Measurements from ENCODE around the gene STARD9.

STARD9 gene

GRCh38 chr15:42727750-42728381, 152.5 kb downstream of the STARD9 start:
- DNase-seq (ENCODE audit: low read depth in 2 of 3, low spot score in 1 of 3) = no peak

- no peak for DNase-seq (ENCODE audit: low read depth in 2 of 3, low spot score in 1 of 3)
Observed at GRCh38 chr15:42728560-42728959, 153.2 kb downstream of the STARD9 start.

- no peak for DNase-seq (ENCODE audit: low read depth in 2 of 3, low spot score in 1 of 3)
Observed at GRCh38 chr15:42728972-42729371, 153.6 kb downstream of the STARD9 start.

GRCh38 chr15:42729409-42729808, 154.0 kb downstream of the STARD9 start:
- DNase-seq (ENCODE audit: low read depth in 2 of 3, low spot score in 1 of 3) = no peak

GRCh38 chr15:42730135-42730534, 154.7 kb downstream of the STARD9 start:
- DNase-seq (ENCODE audit: low read depth in 2 of 3, low spot score in 1 of 3) = no peak

GRCh38 chr15:42730536-42730935, 155.1 kb downstream of the STARD9 start:
- DNase-seq (ENCODE audit: low read depth in 2 of 3, low spot score in 1 of 3) = no peak

GRCh38 chr15:42731461-42731860, 156.1 kb downstream of the STARD9 start:
- DNase-seq (ENCODE audit: low read depth in 2 of 3, low spot score in 1 of 3) = no peak

GRCh38 chr15:42732095-42732827, 156.9 kb downstream of the STARD9 start:
- DNase-seq (ENCODE audit: low read depth in 2 of 3, low spot score in 1 of 3) = no peak

GRCh38 chr15:42733027-42733426, 157.6 kb downstream of the STARD9 start:
- DNase-seq (ENCODE audit: low read depth in 2 of 3, low spot score in 1 of 3) = no peak

GRCh38 chr15:42734076-42734672, 158.8 kb downstream of the STARD9 start:
- DNase-seq (ENCODE audit: low read depth in 2 of 3, low spot score in 1 of 3) = no peak

GRCh38 chr15:42735382-42736165, 160.2 kb downstream of the STARD9 start:
- no peak for DNase-seq (ENCODE audit: low read depth in 2 of 3, low spot score in 1 of 3)

GRCh38 chr15:42736178-42736792, 160.9 kb downstream of the STARD9 start:
- no peak for DNase-seq (ENCODE audit: low read depth in 2 of 3, low spot score in 1 of 3)

GRCh38 chr15:42736793-42737528, 161.6 kb downstream of the STARD9 start, which contains the start of gene CDAN1:
TSS of gene CDAN1 (minus strand) at chr15:42737128. CDS start at chr15:42737102, 26 bp downstream.
- peak; percentile 84 to 95 (median 87) for DNase-seq (ENCODE audit: low read depth in 2 of 3, low spot score in 1 of 3)

- no peak for DNase-seq (ENCODE audit: low read depth in 2 of 3, low spot score in 1 of 3)
Observed at GRCh38 chr15:42737529-42738328, 162.3 kb downstream of the STARD9 start.

- no peak for DNase-seq (ENCODE audit: low read depth in 2 of 3, low spot score in 1 of 3)
Observed at GRCh38 chr15:42741710-42742109, 166.3 kb downstream of the STARD9 start.

GRCh38 chr15:42742149-42742548, 166.7 kb downstream of the STARD9 start:
- no peak for DNase-seq (ENCODE audit: low read depth in 2 of 3, low spot score in 1 of 3)

- no peak for DNase-seq (ENCODE audit: low read depth in 2 of 3, low spot score in 1 of 3)
Observed at GRCh38 chr15:42744195-42744594, 168.8 kb downstream of the STARD9 start.

- no peak for DNase-seq (ENCODE audit: low read depth in 2 of 3, low spot score in 1 of 3)
Observed at GRCh38 chr15:42749266-42749665, 173.9 kb downstream of the STARD9 start.

GRCh38 chr15:42750306-42750705, 174.9 kb downstream of the STARD9 start:
- DNase-seq (ENCODE audit: low read depth in 2 of 3, low spot score in 1 of 3) = no peak

- no peak for DNase-seq (ENCODE audit: low read depth in 2 of 3, low spot score in 1 of 3)
Observed at GRCh38 chr15:42759093-42759492, 183.7 kb downstream of the STARD9 start.

All from stimulated activated CD4-positive, alpha-beta T cell treated with anti-CD3 and anti-CD28 coated beads, Interleukin-12 subunit alpha, Interleukin-12 subunit beta, amount 100 ng/mL, for 48 hours (primary cell).